H1 (cell line): ENCODE data around the gene INPP5B.

Experiments used
- BRCA1 ChIP-seq: IDR thresholded peaks from 2 replicates; pipeline ENCODE4 v1.6.1; 2012; ENCODE audit warnings: low read depth, low read length, improper control_type of control experiment
- EZH2 ChIP-seq: fragments of 200-600 bp; sonication (generic); IDR thresholded peaks from 2 replicates; pipeline ENCODE4 v1.7.1; 2012; ENCODE audit warnings: low read depth, mild to moderate bottlenecking, moderate library complexity, low read length, inconsistent platforms; ENCODE audit not compliant: severe bottlenecking
- POLR2A ChIP-seq, 2 experiments: IDR thresholded peaks; 1 replicate in 1 of 2; 2 replicates in 1 of 2; pipeline ENCODE4 v1.6.1; 2011; ENCODE audit warnings: low read depth in 2 of 2, low read length in 2 of 2, mild to moderate bottlenecking in 2 of 2; ENCODE audit errors: control extremely low read depth in 1 of 2
- RNF2 ChIP-seq: fragments of 200-900, 300-1000 bp; sonication (generic); IDR thresholded peaks from 2 replicates; pipeline ENCODE4 v1.7.1; 2016; ENCODE audit warnings: borderline replicate concordance, low read depth, mild to moderate bottlenecking, antibody characterized with exemption, low read length; ENCODE audit not compliant: poor library complexity, severe bottlenecking; ENCODE audit errors: missing control alignments
- SRF ChIP-seq: IDR thresholded peaks from 2 replicates; pipeline ENCODE4 v1.6.1; 2011; ENCODE audit warnings: mild to moderate bottlenecking, low read depth, low read length, moderate library complexity
- SUZ12 ChIP-seq: fragments of 200-600 bp; sonication (generic); IDR thresholded peaks from 2 replicates; pipeline ENCODE4 v1.6.1; 2012; ENCODE audit warnings: mild to moderate bottlenecking, inconsistent platforms, low read length, moderate library complexity, mixed read lengths
- USF2 ChIP-seq: IDR thresholded peaks from 2 replicates; pipeline ENCODE4 v1.6.1; 2011; ENCODE audit warnings: low read length, improper control_type of control experiment
- TF ChIP-seq, protein P1 (sequence below), 3 experiments: IDR thresholded peaks; 1 replicate in 2 of 3; 2 replicates in 1 of 3; pipeline versions ENCODE4 v1.5.1 to v1.6.1; 2011; ENCODE audit warnings: low read length in 3 of 3, mild to moderate bottlenecking in 3 of 3, inconsistent platforms in 2 of 3, low read depth in 1 of 3, moderate library complexity in 1 of 3; ENCODE audit not compliant: insufficient read depth in 1 of 3; ENCODE audit errors: control extremely low read depth in 1 of 3
- TF ChIP-seq, protein P2 (sequence below): IDR thresholded peaks from 2 replicates; pipeline ENCODE4 v1.6.1; 2011; ENCODE audit warnings: low read depth, mild to moderate bottlenecking, low read length; ENCODE audit not compliant: insufficient read depth

DNA sequence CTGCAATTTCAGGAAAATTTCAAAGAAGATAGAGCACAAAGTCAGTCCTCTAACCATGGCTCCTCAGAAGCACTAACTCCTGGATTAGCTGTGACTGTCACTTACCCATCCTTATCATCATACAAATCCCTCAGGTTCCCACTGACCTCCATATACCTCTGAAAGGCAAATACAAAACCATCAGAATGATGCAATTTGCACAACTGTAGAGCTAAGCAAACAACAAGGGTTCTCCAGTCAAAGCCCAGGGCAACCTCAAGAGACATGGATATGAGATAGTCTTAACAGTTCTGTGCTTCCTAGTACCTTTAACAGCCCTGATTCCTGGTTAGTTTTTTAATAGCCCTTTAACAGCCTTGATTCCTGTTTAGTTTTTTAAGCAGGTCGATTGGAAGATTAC lies 40.8 kb upstream of the INPP5B start:
- TF ChIP-seq, protein P1, sequence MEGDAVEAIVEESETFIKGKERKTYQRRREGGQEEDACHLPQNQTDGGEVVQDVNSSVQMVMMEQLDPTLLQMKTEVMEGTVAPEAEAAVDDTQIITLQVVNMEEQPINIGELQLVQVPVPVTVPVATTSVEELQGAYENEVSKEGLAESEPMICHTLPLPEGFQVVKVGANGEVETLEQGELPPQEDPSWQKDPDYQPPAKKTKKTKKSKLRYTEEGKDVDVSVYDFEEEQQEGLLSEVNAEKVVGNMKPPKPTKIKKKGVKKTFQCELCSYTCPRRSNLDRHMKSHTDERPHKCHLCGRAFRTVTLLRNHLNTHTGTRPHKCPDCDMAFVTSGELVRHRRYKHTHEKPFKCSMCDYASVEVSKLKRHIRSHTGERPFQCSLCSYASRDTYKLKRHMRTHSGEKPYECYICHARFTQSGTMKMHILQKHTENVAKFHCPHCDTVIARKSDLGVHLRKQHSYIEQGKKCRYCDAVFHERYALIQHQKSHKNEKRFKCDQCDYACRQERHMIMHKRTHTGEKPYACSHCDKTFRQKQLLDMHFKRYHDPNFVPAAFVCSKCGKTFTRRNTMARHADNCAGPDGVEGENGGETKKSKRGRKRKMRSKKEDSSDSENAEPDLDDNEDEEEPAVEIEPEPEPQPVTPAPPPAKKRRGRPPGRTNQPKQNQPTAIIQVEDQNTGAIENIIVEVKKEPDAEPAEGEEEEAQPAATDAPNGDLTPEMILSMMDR (IDR thresholded peaks at IDR 0.05; ENCODE audit: control extremely low read depth in 1 of 3, insufficient read depth in 1 of 3, low read depth in 1 of 3, low read length in 3 of 3): no peak
- TF ChIP-seq POLR2A (IDR thresholded peaks at IDR 0.05; ENCODE audit: control extremely low read depth in 1 of 2, low read depth in 2 of 2, low read length in 2 of 2): no peak
- TF ChIP-seq EZH2: no peak
- no peak for TF ChIP-seq SRF
- TF ChIP-seq, protein P2, sequence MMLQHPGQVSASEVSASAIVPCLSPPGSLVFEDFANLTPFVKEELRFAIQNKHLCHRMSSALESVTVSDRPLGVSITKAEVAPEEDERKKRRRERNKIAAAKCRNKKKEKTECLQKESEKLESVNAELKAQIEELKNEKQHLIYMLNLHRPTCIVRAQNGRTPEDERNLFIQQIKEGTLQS: no peak
- TF ChIP-seq SUZ12: no peak
- TF ChIP-seq USF2: no peak
- no peak for TF ChIP-seq RNF2
- TF ChIP-seq BRCA1: no peak
